ENCODE data around the gene TM4SF20.

TM4SF20 gene

DNA sequence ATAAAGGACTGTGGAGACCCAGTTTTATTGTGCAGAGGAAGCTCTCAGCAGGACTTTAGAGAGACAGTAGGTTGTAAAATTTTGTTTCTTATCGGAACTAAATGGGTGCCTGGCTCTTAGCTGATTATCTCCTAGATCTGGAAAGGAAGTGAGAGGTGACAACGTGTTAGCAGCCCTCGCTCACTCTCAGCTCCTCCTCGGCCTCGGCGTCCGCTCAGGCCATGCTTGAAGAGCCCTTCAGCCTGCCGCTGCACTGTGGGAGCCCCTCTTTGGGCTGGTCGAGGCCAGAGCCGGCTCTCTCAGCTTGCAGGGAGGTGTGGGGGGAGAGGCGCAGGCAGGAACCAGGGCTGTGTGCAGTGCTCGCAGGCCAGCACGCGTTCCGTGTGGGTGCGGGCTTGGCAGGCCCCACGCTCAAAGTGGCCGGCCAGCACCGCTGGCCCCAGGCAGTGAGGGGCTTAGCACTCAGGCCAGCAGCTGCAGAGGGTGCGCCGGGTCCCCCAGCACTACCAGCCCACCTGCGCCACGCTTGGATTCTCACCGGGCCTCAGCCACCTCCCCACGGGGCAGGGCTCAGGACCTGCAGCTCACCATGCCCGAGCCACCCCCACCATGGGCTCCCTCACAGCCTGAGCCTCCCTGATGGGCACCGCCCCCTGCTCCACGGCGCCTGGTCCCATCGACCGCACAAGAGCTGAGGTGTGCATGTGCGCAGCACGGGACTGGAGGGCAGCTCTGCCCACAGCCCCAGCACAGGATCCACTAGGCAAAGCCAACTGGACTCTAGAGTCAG lies 58.6 kb downstream of the TM4SF20 start:
- DNase-seq (ENCODE audit: low read depth): no peak

DNA sequence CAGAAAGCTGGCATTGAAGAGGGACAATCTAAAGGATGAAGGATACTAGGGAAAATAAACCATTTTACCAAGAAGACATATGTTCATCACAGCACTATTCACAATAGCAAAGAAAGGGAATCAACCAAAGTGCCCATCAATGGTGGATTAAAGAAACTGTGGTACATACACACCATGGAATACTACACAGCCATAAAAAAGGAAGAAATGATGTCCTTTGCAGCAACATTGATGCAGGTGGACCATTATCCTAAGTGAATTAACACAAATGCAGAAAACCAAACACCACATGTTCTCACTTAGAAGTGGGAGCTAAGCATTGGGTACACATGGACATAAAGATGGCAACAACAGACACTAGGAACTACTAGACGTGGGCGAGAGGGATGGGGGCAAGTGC lies 61.3 kb downstream of the TM4SF20 start:
- DNase-seq (ENCODE audit: low read depth): no peak

DNA sequence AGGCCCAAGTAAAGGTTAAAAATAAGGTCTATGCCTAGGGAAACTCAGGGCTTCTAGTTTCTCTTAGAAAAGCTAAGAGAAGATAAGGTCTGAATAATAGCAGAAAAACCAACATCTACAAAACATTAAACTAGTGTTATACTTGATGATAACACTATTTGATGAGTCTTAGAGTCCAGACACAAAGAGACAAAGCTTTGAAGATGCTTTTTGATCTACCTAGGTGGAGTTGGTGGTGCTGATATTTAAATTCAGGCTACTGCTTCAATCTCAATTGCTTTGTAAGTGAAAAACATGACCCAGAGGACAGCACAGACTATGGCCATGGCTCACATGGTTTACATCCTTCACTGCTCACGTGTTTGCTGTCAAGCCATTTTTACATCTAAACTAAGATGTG lies 65.8 kb downstream of the TM4SF20 start:
- DNase-seq (ENCODE audit: low read depth): no peak

DNA sequence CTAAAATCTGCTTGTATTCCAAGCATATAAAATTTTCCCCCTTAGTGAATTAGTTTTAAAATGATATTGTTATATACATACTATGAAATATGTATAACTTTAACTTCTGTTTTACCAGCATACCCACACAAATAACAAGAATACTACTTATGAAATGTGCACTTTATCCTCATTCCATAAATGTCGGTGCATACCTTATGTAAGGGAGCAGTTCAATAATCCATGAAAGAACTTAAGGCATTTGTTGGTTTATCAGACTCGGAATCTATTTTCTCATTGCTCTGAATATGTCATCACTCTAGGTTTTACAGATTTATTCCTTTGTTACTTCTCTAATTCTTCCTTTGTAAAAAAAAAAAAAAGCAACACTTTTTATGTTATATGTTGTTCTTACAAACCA lies 66.5 kb downstream of the TM4SF20 start:
- DNase-seq (ENCODE audit: low read depth): no peak

All from stromal cell of bone marrow (primary cell).